ENCODE measurements around the gene CHAD.

CHAD gene

DNA sequence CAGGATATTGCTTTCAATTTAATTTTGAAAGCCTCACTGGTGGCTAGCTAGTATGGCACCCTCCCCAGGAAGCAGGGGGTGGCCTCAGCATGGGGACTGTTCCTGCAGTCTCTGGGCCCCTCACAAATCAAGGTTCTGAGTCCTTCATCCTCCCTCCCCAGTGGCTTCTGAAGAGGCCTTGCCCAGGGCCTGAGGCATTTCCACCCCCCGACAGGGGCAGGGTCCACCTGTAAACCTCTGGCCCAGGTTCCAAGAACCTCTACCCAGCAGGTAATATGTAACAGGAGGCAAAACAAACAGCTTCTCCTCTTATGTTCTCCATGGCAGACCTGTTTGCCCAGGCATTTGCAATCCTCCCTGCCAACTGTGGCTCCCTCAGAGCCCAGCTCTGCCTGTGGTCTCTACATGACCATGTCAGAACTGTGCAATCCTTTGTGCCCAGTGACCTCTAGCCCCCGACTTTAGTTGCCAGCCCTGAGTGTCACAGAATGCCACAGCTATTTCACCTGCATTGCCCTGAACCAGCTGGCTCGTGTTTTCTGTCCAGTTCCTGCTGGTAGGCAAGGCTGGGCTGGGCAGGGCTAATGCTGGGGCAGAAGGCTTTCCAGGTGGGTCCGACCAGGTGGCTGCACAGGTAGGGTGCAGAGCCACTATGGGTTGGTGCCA is 28.4 kb downstream of the CHAD start:
- TF ChIP-seq, protein P1, sequence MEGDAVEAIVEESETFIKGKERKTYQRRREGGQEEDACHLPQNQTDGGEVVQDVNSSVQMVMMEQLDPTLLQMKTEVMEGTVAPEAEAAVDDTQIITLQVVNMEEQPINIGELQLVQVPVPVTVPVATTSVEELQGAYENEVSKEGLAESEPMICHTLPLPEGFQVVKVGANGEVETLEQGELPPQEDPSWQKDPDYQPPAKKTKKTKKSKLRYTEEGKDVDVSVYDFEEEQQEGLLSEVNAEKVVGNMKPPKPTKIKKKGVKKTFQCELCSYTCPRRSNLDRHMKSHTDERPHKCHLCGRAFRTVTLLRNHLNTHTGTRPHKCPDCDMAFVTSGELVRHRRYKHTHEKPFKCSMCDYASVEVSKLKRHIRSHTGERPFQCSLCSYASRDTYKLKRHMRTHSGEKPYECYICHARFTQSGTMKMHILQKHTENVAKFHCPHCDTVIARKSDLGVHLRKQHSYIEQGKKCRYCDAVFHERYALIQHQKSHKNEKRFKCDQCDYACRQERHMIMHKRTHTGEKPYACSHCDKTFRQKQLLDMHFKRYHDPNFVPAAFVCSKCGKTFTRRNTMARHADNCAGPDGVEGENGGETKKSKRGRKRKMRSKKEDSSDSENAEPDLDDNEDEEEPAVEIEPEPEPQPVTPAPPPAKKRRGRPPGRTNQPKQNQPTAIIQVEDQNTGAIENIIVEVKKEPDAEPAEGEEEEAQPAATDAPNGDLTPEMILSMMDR (IDR thresholded peaks at IDR 0.05; ENCODE audit: insufficient read depth, low read depth, low read length, missing control alignments) = no peak
- no peak for DNase-seq (ENCODE audit: low read depth)

DNA sequence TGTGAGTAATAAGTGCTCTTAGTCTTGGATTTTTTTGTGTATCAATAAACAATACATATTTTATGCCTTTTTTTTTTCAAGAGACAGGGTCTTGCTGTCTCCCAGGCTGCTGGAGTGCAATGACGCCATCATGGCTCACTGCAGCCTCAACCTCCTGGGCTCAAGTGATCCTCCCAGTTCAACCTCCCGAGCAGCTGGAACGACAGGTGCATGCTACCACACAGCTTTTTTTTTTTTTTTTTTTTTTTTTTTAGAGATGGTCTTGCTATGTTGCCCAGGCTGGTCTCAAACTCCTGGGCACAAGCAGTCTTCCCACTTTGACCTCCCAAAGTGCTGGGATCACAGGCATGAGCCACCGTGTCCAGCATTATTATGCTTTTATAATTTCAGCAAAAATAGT is 29.7 kb downstream of the CHAD start:
- no peak for DNase-seq (ENCODE audit: low read depth)
- no peak overlapping the region for H3K4me3 ChIP-seq (ENCODE audit: low read length)
- TF ChIP-seq, protein P1 (IDR thresholded peaks at IDR 0.05; ENCODE audit: insufficient read depth, low read depth, low read length, missing control alignments) = no peak

More for the DNA sequence above, 28.4 kb downstream of the CHAD start:
- H3K4me3 ChIP-seq (ENCODE audit: low read length) = no peak overlapping the region

DNA sequence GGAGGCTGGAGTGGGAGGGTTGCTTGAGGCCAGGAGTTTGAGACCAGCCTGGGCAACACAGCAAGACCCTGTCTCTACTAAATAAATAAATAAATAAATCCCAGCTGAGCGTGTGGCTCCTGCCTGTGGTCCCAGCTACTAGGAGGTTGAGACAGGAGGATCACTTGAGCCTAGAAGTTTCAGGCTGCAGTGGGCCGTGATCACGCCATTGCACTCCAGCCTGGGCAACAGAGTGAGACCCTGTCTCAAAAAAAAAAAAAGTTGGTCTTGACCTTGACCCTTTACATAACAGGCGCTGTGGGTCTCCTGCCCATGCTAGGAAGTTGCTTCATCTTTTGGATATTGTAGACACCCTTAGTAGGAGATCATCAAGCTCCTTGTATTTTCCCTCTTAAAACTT is 31.3 kb downstream of the CHAD start:
- TF ChIP-seq, protein P1 (IDR thresholded peaks at IDR 0.05; ENCODE audit: insufficient read depth, low read depth, low read length, missing control alignments) = no peak
- no peak overlapping the region for H3K4me3 ChIP-seq (ENCODE audit: low read length)
- DNase-seq (ENCODE audit: low read depth) = no peak

DNA sequence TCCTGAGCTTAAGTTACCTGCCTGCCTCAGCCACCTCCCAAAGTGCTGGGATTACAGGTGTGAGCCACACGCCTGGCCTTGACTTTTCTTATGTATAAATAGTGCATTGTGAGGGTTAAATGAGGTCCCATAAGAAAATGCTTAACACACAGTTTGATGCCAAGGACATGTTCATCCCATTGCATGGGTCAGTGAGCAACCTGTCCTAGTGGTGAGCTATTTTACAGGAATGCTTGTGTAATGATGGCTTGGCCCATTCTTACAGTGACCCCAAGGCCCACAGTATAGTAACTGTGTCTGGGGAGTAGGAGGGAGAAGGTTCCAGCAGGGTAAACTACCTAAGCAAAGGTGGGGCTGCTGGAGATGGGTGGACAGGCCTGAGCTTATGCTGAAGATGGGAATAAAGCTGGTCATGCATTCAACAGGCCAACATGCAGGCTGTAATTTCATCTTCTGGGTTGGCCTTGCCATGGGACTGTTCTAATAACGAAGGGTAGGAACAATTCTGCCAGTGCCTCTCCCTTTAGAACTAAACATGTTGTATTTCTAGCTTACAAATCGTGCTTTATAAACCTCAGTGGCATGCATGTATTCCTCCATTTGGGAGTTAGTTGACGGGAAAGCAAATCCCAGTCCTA is 36.4 kb downstream of the CHAD start:
- TF ChIP-seq, protein P1 (IDR thresholded peaks at IDR 0.05; ENCODE audit: insufficient read depth, low read depth, low read length, missing control alignments) = no peak
- no peak for DNase-seq (ENCODE audit: low read depth)
- H3K4me3 ChIP-seq (ENCODE audit: low read length) = no peak overlapping the region

DNA sequence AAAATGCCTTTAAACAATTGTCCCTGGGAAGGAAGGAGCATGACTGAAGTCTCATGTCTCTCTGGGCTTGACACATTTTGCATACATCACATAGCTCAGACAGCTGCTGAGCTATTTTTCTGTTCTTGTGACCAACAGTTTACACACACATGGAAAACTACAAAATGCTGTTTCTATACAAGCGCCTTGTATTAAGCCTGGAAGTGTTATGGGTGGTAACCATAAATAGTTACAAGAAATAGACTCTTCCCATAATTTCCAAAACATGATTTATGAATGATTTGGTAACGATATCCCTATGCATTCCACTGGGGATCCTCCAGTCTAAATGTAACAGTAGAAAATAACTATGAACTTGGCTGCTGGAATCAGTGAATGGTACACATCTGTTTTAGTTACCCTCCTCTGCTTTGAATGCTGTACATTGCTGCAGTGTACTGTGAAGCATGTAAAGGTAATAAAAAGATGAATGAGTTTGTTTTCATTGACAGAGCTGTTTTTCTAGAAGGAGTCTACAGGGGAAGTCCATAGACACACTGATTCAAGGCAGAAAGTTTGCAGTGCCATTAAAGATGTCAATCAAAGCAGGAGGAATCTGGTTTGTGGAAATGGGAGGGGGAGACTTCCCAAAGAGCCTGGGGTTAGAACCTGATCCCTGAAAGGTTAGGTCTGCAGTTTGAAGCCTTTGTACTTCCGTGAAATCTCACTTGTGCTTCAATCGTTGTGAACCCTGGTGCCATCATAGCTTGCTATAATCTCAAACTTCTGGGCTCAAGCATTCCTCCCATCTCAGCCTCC is 37.7 kb downstream of the CHAD start:
- DNase-seq (ENCODE audit: low read depth) = no peak
- TF ChIP-seq, protein P1 (IDR thresholded peaks at IDR 0.05; ENCODE audit: insufficient read depth, low read depth, low read length, missing control alignments) = no peak

DNA sequence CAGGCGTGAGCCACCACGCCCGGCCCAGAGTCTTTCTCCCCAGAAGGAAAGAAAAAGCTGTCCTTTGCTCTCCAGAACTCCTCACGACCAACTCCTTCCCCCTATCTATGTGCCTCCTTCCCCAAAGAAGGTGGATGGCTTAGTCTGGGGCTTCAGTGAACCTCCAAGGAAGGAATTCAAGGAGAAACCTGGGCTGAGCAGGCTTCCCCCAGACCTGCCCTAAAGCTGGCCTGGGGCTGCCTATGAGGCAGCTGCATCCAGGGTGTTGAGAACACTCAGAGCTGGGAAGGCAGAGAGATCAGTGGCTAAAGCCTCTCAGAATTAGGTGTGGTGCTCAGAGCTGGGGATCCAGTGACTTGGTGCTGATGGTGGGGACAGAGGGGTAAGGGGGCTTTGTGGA is 38.9 kb downstream of the CHAD start:
- H3K4me3 ChIP-seq (ENCODE audit: low read length) = no peak overlapping the region
- DNase-seq (ENCODE audit: low read depth) = no peak
- TF ChIP-seq, protein P1 (IDR thresholded peaks at IDR 0.05; ENCODE audit: insufficient read depth, low read depth, low read length, missing control alignments) = no peak

More for the DNA sequence above, 37.7 kb downstream of the CHAD start:
- H3K4me3 ChIP-seq (ENCODE audit: low read length) = no peak overlapping the region

Measured in epithelial cell of esophagus (primary cell).